ENCODE data around the gene GPC5. TPM values are rescaled to one million over a fixed set of nuclear protein-coding genes. Genes with fewer than 3 reads are reported as not detected.

The GPC5 gene
- polyA plus RNA-seq, 1 experiment: not detected

- DNase-seq (ENCODE audit: low read depth): no peak
- Histone ChIP-seq H3K27me3 (ENCODE audit: control insufficient read depth, insufficient read depth, low read length) (no peaks in the 10 kb centered on the region), H3K4me3 (ENCODE audit: low read depth, low read length) (no peak overlapping the region), H3K36me3 (ENCODE audit: control insufficient read depth, insufficient read depth, low read length) (no peaks in the 10 kb centered on the region)
- TF ChIP-seq, protein P1, sequence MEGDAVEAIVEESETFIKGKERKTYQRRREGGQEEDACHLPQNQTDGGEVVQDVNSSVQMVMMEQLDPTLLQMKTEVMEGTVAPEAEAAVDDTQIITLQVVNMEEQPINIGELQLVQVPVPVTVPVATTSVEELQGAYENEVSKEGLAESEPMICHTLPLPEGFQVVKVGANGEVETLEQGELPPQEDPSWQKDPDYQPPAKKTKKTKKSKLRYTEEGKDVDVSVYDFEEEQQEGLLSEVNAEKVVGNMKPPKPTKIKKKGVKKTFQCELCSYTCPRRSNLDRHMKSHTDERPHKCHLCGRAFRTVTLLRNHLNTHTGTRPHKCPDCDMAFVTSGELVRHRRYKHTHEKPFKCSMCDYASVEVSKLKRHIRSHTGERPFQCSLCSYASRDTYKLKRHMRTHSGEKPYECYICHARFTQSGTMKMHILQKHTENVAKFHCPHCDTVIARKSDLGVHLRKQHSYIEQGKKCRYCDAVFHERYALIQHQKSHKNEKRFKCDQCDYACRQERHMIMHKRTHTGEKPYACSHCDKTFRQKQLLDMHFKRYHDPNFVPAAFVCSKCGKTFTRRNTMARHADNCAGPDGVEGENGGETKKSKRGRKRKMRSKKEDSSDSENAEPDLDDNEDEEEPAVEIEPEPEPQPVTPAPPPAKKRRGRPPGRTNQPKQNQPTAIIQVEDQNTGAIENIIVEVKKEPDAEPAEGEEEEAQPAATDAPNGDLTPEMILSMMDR (IDR thresholded peaks at IDR 0.05; ENCODE audit: insufficient read depth, low read depth, low read length): no peak
- POLR2A ChIA-PET: no interaction called here
- CTCF ChIA-PET: no interaction called here
These were observed 552.4 kb downstream of the GPC5 start for GRCh38 chr13:91950803-91951202.

DNA sequence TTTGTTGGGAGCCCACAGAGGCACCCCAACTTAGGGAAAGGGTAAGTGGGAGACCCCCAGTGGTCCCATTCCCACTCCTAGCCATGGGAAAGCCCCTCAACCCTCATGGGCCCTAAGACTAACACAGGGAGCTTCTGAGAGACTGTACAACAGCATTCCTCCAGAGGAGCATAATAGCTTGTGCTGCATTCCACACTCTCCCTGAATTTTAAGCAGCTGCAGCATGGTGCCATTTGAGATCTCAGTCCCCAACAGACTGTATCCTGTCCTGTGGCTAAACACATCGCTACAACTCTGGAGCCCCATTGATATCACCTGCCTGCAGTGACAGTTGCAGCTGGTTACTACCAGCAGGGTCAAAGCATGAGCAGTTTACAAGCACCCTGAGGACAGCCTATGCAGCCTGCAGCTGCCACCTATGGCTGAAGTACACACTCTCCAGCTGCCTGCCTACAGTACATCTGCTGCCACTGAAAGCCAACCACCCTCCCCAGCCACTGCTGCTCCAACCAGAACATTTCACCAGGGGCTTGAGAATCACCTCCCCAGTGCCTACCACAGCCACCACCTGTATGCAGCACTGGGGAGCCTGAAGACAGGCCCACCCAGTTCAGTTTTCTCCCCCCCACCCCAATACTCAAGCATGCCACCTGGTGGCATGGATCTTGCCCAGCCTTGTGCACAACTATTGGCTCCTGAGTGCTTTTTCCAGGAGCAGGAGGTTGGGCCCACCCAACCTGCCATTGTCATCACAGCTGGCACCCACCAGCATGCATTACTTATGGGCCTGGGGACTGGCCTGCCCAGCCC lies 557.3 kb downstream of the GPC5 start:
- Histone ChIP-seq H3K4me3 (ENCODE audit: low read depth, low read length) (no peak overlapping the region), H3K27me3 (ENCODE audit: control insufficient read depth, insufficient read depth, low read length) (no peaks in the 10 kb centered on the region), H3K36me3 (ENCODE audit: control insufficient read depth, insufficient read depth, low read length) (no peaks in the 10 kb centered on the region)
- TF ChIP-seq, protein P1 (IDR thresholded peaks at IDR 0.05; ENCODE audit: insufficient read depth, low read depth, low read length): no peak
- no peak for DNase-seq (ENCODE audit: low read depth)
- ChIA-PET CTCF (no interaction called here), POLR2A (no interaction called here)

DNA sequence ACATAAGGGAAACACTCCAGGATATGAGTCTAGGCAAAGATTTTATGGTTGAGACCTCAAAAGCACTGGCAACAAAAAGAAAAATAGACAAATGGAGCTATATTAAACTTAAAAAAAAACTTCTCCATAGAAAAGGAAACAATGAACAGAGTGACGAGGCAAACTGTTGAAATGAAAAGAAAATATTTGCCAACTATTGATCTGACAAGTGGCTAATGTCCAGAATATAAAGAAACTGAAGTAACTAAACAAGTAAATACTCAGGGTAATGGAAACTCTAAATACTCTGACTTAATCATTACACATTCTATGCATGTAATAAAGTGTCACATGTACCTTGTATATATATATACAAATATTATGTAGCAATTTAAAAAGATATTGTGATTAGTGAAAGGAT lies 562.5 kb downstream of the GPC5 start:
- no peak overlapping the region for H3K4me3 ChIP-seq (ENCODE audit: low read depth, low read length)
- CTCF ChIA-PET: no interaction called here
- no peak for DNase-seq (ENCODE audit: low read depth)
- POLR2A ChIA-PET: no interaction called here
- no peaks in the 10 kb centered on the region for H3K27me3 ChIP-seq (ENCODE audit: control insufficient read depth, insufficient read depth, low read length)
- TF ChIP-seq, protein P1 (IDR thresholded peaks at IDR 0.05; ENCODE audit: insufficient read depth, low read depth, low read length): no peak
- H3K36me3 ChIP-seq (ENCODE audit: control insufficient read depth, insufficient read depth, low read length): no peaks in the 10 kb centered on the region

- ChIA-PET POLR2A (no interaction called here), CTCF (no interaction called here)
- no peak for DNase-seq (ENCODE audit: low read depth)
- TF ChIP-seq, protein P1 (IDR thresholded peaks at IDR 0.05; ENCODE audit: insufficient read depth, low read depth, low read length): no peak
- no peaks in the 10 kb centered on the region for H3K36me3 ChIP-seq (ENCODE audit: control insufficient read depth, insufficient read depth, low read length)
- H3K27me3 ChIP-seq (ENCODE audit: control insufficient read depth, insufficient read depth, low read length): no peaks in the 10 kb centered on the region
- H3K4me3 ChIP-seq (ENCODE audit: low read depth, low read length): no peak overlapping the region
These were observed 564.5 kb downstream of the GPC5 start for GRCh38 chr13:91962946-91963345.

GRCh38 chr13:91965511-91965910 lies 567.1 kb downstream of the GPC5 start:
- Histone ChIP-seq H3K36me3 (ENCODE audit: control insufficient read depth, insufficient read depth, low read length) (no peaks in the 10 kb centered on the region), H3K27me3 (ENCODE audit: control insufficient read depth, insufficient read depth, low read length) (no peaks in the 10 kb centered on the region), H3K4me3 (ENCODE audit: low read depth, low read length) (no peak overlapping the region)
- ChIA-PET CTCF (no interaction called here), POLR2A (no interaction called here)
- no peak for DNase-seq (ENCODE audit: low read depth)
- TF ChIP-seq, protein P1 (IDR thresholded peaks at IDR 0.05; ENCODE audit: insufficient read depth, low read depth, low read length): no peak
